ENCODE measurements around the gene MON1B. TPM values are rescaled to one million over a fixed set of nuclear protein-coding genes. Genes with fewer than 3 reads are reported as not detected.

The MON1B gene
- total and polyA plus RNA-seq, 8 donors = 9.1 to 48.7 (median 22.7) TPM

DNA sequence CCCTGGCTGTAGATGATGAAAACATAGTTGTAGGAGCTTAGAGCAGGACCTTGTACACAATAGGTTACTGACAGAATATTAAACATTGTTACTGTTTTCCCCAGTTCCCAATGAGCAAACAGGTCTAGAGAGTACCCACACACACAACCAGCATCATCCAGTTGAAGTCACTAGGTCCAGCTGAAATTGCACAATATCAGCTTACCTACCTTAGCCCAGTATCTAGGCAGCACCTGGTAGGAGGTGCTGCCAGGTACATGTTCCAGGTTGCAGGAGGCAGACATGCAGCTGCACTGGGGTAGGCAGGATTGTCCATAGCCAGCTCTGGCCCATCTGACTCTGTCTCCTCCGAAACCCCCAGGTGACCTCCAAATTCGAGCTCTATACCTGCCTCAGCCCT, 6.8 kb downstream of the MON1B start:
- no peaks in the 10 kb centered on the region for H3K9me3 ChIP-seq
- TF ChIP-seq POLR2A (IDR thresholded peaks at IDR 0.05) (no peak), EP300 (IDR thresholded peaks at IDR 0.05) (no peak), POLR2AphosphoS5 (IDR thresholded peaks at IDR 0.05) (no peak)
- TF ChIP-seq, protein P1, sequence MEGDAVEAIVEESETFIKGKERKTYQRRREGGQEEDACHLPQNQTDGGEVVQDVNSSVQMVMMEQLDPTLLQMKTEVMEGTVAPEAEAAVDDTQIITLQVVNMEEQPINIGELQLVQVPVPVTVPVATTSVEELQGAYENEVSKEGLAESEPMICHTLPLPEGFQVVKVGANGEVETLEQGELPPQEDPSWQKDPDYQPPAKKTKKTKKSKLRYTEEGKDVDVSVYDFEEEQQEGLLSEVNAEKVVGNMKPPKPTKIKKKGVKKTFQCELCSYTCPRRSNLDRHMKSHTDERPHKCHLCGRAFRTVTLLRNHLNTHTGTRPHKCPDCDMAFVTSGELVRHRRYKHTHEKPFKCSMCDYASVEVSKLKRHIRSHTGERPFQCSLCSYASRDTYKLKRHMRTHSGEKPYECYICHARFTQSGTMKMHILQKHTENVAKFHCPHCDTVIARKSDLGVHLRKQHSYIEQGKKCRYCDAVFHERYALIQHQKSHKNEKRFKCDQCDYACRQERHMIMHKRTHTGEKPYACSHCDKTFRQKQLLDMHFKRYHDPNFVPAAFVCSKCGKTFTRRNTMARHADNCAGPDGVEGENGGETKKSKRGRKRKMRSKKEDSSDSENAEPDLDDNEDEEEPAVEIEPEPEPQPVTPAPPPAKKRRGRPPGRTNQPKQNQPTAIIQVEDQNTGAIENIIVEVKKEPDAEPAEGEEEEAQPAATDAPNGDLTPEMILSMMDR (IDR thresholded peaks at IDR 0.05) = no peak
- intact Hi-C loops (cut with DNase I; ENCODE audit: low total_unique reads) = no loop called here
- H3K4me1 ChIP-seq = peaks cover 0 to 24% (median 14%) of the 10 kb centered on the region in 4 donors
- H3K36me3 ChIP-seq = peaks cover 32 to 85% (median 80%) of the 10 kb centered on the region in 4 donors
- H3K27me3 ChIP-seq = no peaks in the 10 kb centered on the region
- DNase-seq = no peak
- WGBS, 5 donors = 95 to 100% (median 100%) methylated on average over 2 of the region's 2 CpGs
- H3K4me3 ChIP-seq = no peak overlapping the region
- H3K27ac ChIP-seq = no peak overlapping the region

DNA sequence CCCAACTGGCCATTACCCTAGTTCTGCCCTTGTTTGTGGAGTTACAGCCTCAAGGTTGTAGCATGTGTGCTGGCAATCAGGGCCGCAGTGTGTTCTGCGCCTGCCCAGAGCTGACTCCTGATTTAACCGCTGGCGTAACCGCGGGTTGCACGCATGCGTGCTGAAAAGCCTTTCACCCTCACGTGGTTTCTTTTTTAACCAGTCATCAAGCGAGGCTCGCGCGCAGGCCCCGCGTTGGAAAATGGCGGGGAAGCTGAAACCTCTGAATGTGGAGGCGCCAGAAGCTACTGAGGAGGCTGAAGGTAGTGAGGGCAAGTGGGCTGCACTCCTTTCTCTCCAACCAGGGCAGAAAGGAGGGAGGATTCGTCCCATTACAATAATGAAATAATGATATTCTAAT, 8.2 kb downstream of the MON1B start, which contains the start of gene SYCE1L:
SYCE1L (plus strand) TSS at position 198 of the 400 bp plus-strand sequence; CDS start at position 242, 44 bp downstream.
- peaks cover 0 to 10% (median 3%) of the 10 kb centered on the region in 4 donors for H3K4me1 ChIP-seq
- no peaks in the 10 kb centered on the region for H3K9me3 ChIP-seq
- H3K27me3 ChIP-seq = no peaks in the 10 kb centered on the region
- H3K4me3 ChIP-seq = no peak within 1 kb of the TSS
- 91 to 97% (median 93%) methylated on average over 18 of the region's 18 CpGs for WGBS, 5 donors
- no peak for DNase-seq
- H3K27ac ChIP-seq = no peak within 1 kb of the TSS
- intact Hi-C loops (cut with DNase I; ENCODE audit: low total_unique reads) = no loop called here
- TF ChIP-seq POLR2AphosphoS5 (IDR thresholded peaks at IDR 0.05) (no peak), POLR2A (IDR thresholded peaks at IDR 0.05) (no peak), EP300 (IDR thresholded peaks at IDR 0.05) (no peak)
- TF ChIP-seq, protein P1 (IDR thresholded peaks at IDR 0.05) = no peak
- peaks cover 32 to 70% (median 68%) of the 10 kb centered on the region in 4 donors for H3K36me3 ChIP-seq

DNA sequence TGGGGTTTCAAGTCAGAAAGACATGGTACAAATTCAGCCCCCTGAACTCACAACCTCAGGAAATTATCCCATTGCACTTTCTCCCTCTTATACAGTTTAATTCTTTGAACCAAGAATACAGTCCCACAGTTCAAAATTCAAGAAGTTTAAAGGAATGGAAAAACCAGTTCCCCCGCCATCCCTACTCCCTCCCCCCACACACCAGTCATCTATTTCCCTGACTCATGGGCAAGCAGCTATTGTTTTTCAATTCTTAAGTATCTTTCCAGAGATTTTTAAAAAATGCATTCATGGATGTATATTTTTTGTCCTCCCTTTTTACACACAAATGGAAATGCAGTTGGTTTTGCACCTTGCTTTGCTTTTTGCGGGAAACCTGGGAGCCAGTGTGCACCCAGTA, 15.5 kb downstream of the MON1B start:
- H3K9me3 ChIP-seq = no peaks in the 10 kb centered on the region
- WGBS, 5 donors = 83 to 90% (median 85%) methylated on average over 2 of the region's 2 CpGs
- no peak for DNase-seq
- TF ChIP-seq EP300 (IDR thresholded peaks at IDR 0.05) = no peak
- no peak for TF ChIP-seq POLR2A (IDR thresholded peaks at IDR 0.05)
- H3K27me3 ChIP-seq = peaks cover 0 to 9% (median 3%) of the 10 kb centered on the region in 3 donors
- intact Hi-C loops (cut with DNase I; ENCODE audit: low total_unique reads) = no loop called here
- no peak overlapping the region for H3K4me3 ChIP-seq
- H3K4me1 ChIP-seq = peaks cover 0 to under 1% (median 0%) of the 10 kb centered on the region in 4 donors
- H3K36me3 ChIP-seq = peaks cover 0 to under 1% (median under 1%) of the 10 kb centered on the region in 4 donors
- H3K27ac ChIP-seq = no peak overlapping the region

DNA sequence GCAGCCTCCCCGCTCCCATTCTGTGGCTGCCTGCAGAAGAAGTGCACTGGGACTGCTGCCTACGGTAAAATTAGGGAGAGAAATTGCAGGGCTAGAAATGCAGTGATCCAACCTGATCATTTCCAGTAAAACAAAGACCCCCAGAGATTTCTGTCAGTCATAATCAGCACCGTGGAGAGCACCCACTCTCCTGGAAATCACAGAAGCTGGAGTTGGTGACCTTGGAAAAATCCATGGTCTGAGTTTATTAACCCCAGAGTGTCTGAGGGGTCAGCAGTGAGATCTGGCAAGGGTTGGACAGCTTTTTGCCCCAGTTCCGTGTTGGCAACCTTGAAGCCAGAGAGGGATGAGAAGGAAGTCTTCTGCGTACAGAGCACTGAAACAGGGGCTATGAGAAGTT, 16.0 kb downstream of the MON1B start:
- DNase-seq = no peak
- Histone ChIP-seq H3K27me3 (peaks cover 0 to 14% (median 8%) of the 10 kb centered on the region in 3 donors), H3K27ac (no peak overlapping the region), H3K9me3 (no peaks in the 10 kb centered on the region), H3K4me1 (peaks cover 0 to 6% (median 3%) of the 10 kb centered on the region in 4 donors), H3K4me3 (no peak overlapping the region), H3K36me3 (no peaks in the 10 kb centered on the region)
- TF ChIP-seq, protein P1 (IDR thresholded peaks at IDR 0.05) = no peak
- WGBS, 5 donors = 55 to 71% (median 63%) methylated on average over 5 of the region's 5 CpGs
- intact Hi-C loops (cut with DNase I; ENCODE audit: low total_unique reads) = no loop called here

DNA sequence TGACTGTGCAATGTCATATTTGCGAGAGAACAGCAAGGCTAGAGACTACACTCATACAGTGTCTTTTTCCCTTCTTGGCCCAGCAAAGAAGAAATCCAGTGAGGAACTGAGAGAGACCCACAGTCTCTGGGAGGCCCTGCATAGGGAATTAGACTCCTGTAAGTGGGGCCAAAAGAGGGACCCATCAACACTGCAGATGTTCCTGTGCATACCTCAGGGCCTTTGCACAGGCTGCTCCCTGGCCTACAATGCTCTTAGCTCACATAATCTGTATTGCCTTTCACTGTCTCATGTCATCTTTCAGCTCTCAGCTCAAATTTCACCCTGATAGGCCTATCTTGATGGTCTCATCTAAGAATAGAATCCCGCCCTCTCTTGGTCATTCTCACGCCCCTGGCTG, 17.4 kb downstream of the MON1B start:
- DNase-seq = no peak
- Histone ChIP-seq H3K36me3 (no peaks in the 10 kb centered on the region), H3K4me1 (peaks cover 0 to 19% (median 16%) of the 10 kb centered on the region in 4 donors), H3K27ac (no peak overlapping the region), H3K4me3 (no peak overlapping the region), H3K27me3 (peaks cover 0 to 27% (median 20%) of the 10 kb centered on the region in 3 donors), H3K9me3 (no peaks in the 10 kb centered on the region)
- TF ChIP-seq POLR2A (IDR thresholded peaks at IDR 0.05) (no peak), POLR2AphosphoS5 (IDR thresholded peaks at IDR 0.05) (no peak), EP300 (IDR thresholded peaks at IDR 0.05) (no peak)
- TF ChIP-seq, protein P1 (IDR thresholded peaks at IDR 0.05) = no peak
- 67 to 97% (median 81%) methylated on average over 3 of the region's 3 CpGs for WGBS, 5 donors
- intact Hi-C loops (cut with DNase I; ENCODE audit: low total_unique reads) = no loop called here
